ENCODE results near the gene CLUH.
"Not testable (repeated sequence)": the region's sequence is repeated elsewhere in the genome, so short reads cannot be mapped to it uniquely, and the experiment has no call there.

The CLUH gene

DNA sequence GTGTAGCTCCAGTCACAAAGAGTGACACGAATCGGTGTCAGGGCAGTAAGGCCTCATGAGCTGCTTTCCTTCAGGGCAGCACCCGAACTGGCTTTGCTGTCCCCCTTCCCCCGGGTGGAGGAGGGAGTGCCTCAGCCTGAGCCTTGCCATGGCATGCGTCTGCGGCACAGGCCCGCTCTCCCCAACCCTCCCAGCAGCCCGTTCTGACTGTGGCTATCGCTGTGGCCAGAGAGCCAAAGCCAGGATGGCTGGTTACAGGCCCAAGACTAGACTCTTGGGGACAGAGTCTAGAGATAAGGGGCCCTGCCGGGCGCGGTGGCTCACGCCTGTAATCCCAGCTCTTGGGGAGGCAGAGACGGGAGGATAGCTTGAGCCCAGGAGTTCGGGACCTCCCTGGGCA is 25.9 kb downstream of the CLUH start:
- no peak for DNase-seq

DNA sequence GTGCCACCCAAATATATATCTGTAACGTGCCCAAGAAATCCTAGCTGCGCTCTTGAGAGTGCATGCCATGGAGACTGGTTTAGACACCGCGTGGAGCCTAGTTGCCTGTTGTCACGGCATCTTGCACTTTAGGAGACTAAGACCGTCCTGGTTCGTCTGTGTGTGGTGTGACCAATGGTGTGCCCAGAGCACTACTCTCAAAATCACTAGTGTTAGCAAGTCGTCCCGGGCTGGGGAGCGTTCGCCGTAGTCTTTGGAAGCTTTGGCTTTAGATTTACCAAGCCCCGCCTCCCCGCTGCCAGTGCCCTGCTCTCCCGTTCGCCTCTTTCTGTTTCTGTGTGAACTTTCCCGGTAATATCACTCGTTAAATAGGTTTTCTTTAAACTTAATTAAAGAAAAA is 27.0 kb downstream of the CLUH start:
- DNase-seq, result no peak

DNA sequence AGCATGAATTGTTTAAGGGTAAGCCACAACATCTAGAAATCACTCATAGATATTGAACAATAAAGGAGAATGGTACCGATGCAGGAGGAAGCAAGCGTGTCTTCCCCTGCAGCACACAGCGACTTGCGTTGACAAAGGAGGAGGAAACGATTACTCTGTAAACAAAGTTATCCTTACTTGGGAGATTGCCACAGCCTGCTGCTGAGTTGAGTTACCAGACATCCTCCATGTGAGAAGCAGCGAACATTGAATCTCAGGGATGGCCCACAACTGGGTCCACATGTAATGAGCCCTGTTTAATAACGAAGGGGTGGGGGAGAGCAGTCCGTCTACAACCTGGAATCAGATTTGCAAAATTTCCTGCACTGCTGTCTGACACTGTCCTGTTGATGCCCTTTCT is 27.7 kb downstream of the CLUH start:
- DNase-seq, result no peak

DNA sequence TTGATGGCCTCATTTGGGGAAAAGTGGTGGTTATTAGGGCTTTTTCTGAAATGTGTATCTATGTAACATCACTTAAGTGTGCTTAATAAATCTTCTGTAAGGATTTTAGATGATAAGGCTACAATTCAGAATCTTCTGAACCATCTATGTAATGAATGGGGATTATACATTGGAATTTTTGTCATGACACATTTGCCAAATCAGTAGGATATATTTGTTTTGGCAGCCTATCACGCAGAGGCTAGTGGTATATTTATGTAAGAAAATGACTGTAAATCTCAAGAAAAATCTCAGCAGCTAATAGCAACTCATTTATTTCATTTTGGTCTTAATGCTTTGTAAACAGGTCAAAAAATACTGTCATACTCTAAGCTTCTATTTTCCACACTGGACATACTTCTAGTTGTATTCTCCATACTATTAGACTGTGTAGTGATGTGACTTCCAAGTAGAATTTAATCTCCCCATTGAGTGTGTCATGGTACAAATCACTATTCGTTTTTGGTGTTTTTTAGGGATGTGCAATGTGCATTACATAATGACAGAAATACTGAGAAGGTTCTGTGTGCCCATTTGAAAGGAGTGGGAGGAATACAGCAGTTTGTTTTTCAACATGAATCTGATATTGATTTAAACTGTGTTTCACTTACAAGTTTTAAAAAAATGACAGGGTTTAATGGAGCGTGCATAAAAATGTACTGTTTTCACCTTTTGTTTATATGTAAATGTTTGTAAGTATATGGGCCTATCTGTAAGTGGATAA is 29.2 kb downstream of the CLUH start:
- DNase-seq, result no peak

DNA sequence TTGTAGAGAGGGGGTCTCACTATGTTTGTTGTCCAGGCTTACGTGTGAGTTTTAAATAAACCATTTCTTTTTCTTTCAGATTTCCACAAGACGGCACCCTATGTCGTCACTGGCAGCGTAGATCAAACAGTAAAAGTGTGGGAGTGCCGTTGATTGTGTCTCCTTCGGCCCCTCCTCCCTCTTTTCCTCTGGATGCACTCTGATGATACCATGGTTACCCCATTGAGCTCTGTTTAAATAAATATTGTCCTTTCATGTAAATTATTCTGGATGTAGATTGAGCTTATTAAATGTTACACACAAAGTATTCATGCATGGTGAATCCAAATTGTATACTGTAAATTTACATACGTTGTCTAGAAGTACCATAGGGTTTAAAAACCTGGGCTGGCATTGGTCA is 29.9 kb downstream of the CLUH start:
- DNase-seq, result no peak

DNA sequence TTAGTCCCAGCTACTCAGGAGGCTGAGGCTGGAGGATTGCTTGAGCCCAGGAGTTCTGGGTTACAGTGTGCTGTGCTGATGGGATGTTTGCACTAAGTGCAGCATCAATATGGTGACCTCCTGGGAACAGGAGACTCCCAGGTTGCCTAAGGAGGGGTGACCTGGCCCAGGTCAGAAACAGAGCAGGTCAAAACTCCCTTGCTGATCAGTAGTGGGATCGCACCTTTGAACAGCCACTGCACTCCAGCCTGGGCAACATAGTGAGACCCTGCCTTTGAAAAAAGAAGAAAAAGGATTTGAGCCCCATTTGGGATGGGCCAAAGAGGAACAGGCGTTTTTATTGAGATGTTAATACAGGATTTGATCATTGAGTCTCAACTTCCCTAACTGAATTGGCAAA is 30.6 kb downstream of the CLUH start:
- no peak for DNase-seq

- DNase-seq, result not testable (repeated sequence)
These were observed 32.3 kb downstream of the CLUH start for GRCh38 chr17:2679247-2679646.

DNA sequence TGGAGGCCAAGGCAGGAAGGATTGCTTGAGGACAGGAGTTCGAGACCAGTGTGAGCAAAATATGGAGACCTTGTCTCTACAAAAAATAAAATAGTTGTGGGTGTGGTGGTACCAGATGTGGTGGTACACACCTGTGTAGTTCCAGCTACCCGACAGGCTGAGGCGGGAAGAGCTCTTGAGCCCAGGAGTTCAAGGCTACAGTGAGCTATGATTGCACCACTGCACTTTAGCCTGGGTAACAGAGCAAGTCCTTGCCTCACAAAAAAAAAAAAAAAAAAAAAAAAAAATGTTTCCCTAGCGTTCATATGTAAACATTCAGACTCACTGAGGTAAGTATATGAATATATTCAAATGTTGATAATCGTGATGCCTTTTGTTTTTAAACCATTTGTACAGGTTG is 39.5 kb downstream of the CLUH start:
- DNase-seq, result no peak

DNA sequence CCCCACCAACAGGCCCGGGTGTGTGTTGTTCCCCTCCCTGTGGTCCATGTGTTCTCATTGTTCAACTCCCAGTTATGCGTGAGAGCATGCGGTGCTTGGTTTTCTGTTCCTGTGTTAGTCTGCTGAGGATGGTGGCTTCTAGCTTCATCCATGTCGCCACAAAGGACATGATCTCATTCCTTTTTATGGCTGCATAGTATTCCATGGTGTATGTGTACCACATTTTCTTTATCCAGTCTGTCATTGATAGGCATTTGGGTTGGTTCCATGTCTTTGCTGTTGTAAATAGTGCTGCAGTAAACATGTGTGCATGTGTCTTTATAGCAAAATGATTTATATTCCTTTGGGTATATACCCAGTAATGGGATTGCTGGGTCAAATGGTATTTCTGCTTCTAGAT is 51.2 kb downstream of the CLUH start:
- DNase-seq, result not testable (repeated sequence)

GRCh38 chr17:2659337-2659736 is 52.2 kb downstream of the CLUH start:
- DNase-seq, result not testable (repeated sequence)

GRCh38 chr17:2656283-2656682 is 55.3 kb downstream of the CLUH start:
- DNase-seq, result no peak

DNA sequence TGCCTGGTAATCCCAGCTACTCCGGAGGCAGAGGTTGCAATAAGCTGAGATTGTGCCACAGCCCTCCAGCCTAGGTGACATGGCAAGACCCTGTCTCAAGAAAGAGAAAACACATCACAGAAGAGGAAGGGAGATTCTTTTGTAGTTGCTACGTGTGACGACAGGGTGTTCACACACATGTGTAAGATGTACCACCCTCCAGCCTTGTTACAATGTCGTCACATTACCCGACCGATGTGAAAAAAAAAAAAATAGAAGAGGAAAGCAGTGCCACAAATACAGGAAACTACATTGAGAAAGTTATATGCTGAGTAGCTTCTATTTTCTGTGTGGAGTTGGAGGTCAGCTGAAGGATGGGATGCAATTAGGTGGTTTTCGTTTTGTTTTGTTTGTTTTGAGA is 56.0 kb downstream of the CLUH start:
- DNase-seq, result no peak

DNA sequence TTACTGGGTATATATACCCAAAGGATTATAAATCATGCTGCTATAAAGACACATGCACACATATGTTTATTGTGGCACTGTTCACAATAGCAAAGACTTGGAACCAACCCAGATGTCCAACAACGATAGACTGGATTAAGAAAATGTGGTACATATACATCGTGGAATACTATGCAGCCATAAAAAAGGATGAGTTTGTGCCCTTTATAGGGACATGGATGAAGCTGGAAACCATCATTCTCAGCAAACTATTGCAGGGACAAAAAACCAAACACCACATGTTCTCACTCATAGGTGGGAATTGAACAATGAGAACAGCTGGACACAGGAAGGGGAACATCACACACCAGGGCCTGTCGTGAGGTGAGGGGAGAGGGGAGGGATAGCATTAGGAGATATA is 58.7 kb downstream of the CLUH start:
- not testable (repeated sequence) for DNase-seq

- no peak for DNase-seq
These were observed 62.4 kb downstream of the CLUH start for GRCh38 chr17:2649191-2649590.

DNA sequence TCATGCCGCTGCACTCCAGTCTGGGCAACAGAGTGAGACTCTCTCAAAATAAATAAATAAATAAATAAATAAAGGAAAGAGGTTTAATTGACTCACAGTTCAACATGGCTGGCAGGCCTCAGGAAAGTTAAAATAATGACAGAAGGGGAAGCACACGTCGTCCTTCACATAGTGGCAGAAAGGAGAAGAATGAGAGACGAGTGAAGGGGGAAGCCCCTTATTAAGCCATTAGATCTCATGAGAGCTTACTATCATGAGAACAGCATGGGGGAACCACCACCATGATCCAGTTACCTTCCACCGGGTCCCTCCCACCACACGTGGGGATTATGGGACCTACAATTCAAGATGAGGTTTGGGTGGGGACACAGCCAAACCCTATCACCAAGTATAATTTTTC is 63.6 kb downstream of the CLUH start:
- no peak for DNase-seq

DNA sequence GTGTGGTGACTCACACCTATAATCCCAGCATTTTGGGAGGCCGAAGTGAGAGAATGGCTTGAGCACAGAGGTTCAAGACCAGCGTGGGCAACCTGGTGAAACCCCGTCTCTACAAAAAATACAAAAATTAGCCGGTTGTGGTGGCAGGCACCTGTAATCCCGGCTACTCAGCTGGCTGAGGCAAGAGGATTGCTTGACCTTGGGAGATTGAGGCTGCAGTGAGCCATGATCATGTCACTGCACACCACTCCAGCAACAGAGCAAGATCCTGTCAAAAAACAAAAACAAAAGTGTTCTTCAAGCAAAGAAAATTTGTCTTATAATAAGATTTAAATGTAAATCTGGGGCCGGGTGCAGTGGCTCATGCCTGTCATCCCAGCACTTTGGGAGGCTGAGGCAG is 66.6 kb downstream of the CLUH start:
- DNase-seq, result no peak

Data from CD4-positive, alpha-beta T cell treated with Interleukin-10 for 1 hour (primary cell).